HCT116 (cell line): ENCODE data around the gene PIBF1. TPM values are rescaled to one million over a fixed set of nuclear protein-coding genes. Genes with fewer than 3 reads are reported as not detected.

ENCODE experiments used
- ATAC-seq: fragments of 200-7000 bp; cut with Tn5 transposase; 2 replicates; pipeline ENCODE4 v1.9.1; 2020; ENCODE audit warnings: mild to moderate bottlenecking, moderate library complexity
- BruUV-seq: library from RNA; stranded (reverse); fragments of 400-500 nt; replicated peaks from 2 replicates; lab custom pipeline; 2021; lab: Mats Ljungman, UMichigan
- CTCF ChIA-PET: fragments of 300-600 bp; sonication (Branson Sonifier 250); formaldehyde crosslinking; loops from one replicate; lab custom pipeline; 2021; ENCODE audit warnings: antibody characterized with exemption; lab: Charles Lee
- POLR2A ChIA-PET: fragments of 300-600, 350-600 bp; sonication (Branson Sonifier 250); formaldehyde crosslinking; loops from one replicate; lab custom pipeline; 2021; ENCODE audit warnings: antibody characterized with exemption; lab: Charles Lee
- RAD21 ChIA-PET, 2 experiments: fragments of 300-600 bp; sonication (Branson Sonifier 250); formaldehyde crosslinking; loops; one replicate each; lab custom pipeline; 2023; ENCODE audit warnings: low total read pairs in 2 of 2; ENCODE audit not compliant: uncharacterized antibody in 2 of 2, unreplicated experiment in 2 of 2, low non-redundant PET in 1 of 2; lab: Charles Lee
- DNase-seq: peaks from one replicate; pipeline ENCODE4 v3.0.0-alpha.2; 2010; ENCODE audit warnings: low read depth, low spot score
- H2AFZ ChIP-seq: fragments of 200-600 bp; shearing (Covaris generic), sonication (generic); 2 replicates; pipeline ENCODE4 v1.6.1; 2017; ENCODE audit warnings: low read depth, mixed run types, mixed read lengths, antibody characterized with exemption, low read length; ENCODE audit not compliant: poor library complexity, severe bottlenecking
- H3K27ac ChIP-seq: 2 replicates; pipeline ENCODE4 v1.5.1; 2012; ENCODE audit warnings: low read depth, low read length
- H3K27me3 ChIP-seq: fragments of 200-600 bp; sonication (generic); 2 replicates; pipeline ENCODE4 v1.6.1; 2016; ENCODE audit warnings: mixed run types, low read length, mixed read lengths; ENCODE audit not compliant: insufficient read depth
- H3K36me3 ChIP-seq, 2 experiments: fragments of 200-500 bp in 1 of 2; fragments of 200-600 bp in 1 of 2; sonication (Bioruptor generic) in 1 of 2; sonication (generic) in 1 of 2; 2 replicates each; pipeline versions ENCODE4 v1.5.1 to v1.6.1; 2014 to 2016; ENCODE audit warnings: low read length in 2 of 2, inconsistent platforms in 1 of 2, mixed read lengths in 1 of 2, mixed run types in 1 of 2; ENCODE audit not compliant: insufficient read depth in 2 of 2, control insufficient read depth in 1 of 2
- H3K4me1 ChIP-seq, 2 experiments: fragments of 200-600 bp in 1 of 2; sonication (generic) in 1 of 2; 2 replicates each; pipeline versions ENCODE4 v1.5.1 to v1.6.1; 2012 to 2017; ENCODE audit warnings: low read length in 2 of 2, inconsistent platforms in 1 of 2, mild to moderate bottlenecking in 1 of 2, mixed read lengths in 1 of 2, mixed run types in 1 of 2, moderate library complexity in 1 of 2; ENCODE audit not compliant: insufficient read depth in 2 of 2, control insufficient read depth in 1 of 2
- H3K4me2 ChIP-seq: fragments of 200-600 bp; sonication (generic); 2 replicates; pipeline ENCODE4 v1.6.1; 2017; ENCODE audit warnings: mixed run types, low read length, mixed read lengths
- H3K4me3 ChIP-seq, 2 experiments: fragments of 200-600 bp in 1 of 2; sonication (generic) in 1 of 2; replicated peaks in 1 of 2; 2 replicates each; pipeline ENCODE4 v1.5.1; 2011 to 2016; ENCODE audit warnings: low read length in 2 of 2, control low read depth in 1 of 2, low read depth in 1 of 2, mild to moderate bottlenecking in 1 of 2, mixed read lengths in 1 of 2, mixed run types in 1 of 2
- H3K79me2 ChIP-seq: fragments of 200-600 bp; sonication (generic); 2 replicates; pipeline ENCODE4 v1.6.1; 2017; ENCODE audit warnings: mild to moderate bottlenecking, mixed run types, low read length, moderate library complexity, mixed read lengths; ENCODE audit not compliant: insufficient read depth
- H3K9ac ChIP-seq: fragments of 200-600 bp; sonication (generic); 2 replicates; pipeline ENCODE4 v1.6.1; 2016; ENCODE audit warnings: low read length, mixed read lengths
- H3K9me2 ChIP-seq: fragments of 200-600 bp; sonication (generic), shearing (Covaris generic); 2 replicates; pipeline ENCODE4 v1.6.1; 2017; ENCODE audit warnings: mixed run types, mild to moderate bottlenecking, moderate library complexity; ENCODE audit not compliant: insufficient read depth
- H3K9me3 ChIP-seq, 2 experiments: fragments of 200-500 bp in 1 of 2; fragments of 200-600 bp in 1 of 2; sonication (Bioruptor generic) in 1 of 2; sonication (generic) in 1 of 2; 2 replicates each; pipeline ENCODE4 v1.6.1; 2014 to 2017; ENCODE audit warnings: low read length in 2 of 2, mixed read lengths in 2 of 2, inconsistent platforms in 1 of 2, low read depth in 1 of 2, mild to moderate bottlenecking in 1 of 2, mixed run types in 1 of 2, moderate library complexity in 1 of 2; ENCODE audit not compliant: control insufficient read depth in 1 of 2, insufficient read depth in 1 of 2
- H4K20me1 ChIP-seq: fragments of 200-600 bp; sonication (generic), shearing (Covaris generic); 2 replicates; pipeline ENCODE4 v1.6.1; 2017; ENCODE audit warnings: mixed run types, mild to moderate bottlenecking, moderate library complexity; ENCODE audit not compliant: insufficient read depth
- CEBPB ChIP-seq: IDR thresholded peaks from 2 replicates; pipeline ENCODE4 v1.6.1; 2012; ENCODE audit warnings: low read depth
- EGR1 ChIP-seq: IDR thresholded peaks from 2 replicates; pipeline ENCODE4 v1.6.1; 2012; ENCODE audit warnings: low read depth
- ELF1 ChIP-seq: IDR thresholded peaks from 2 replicates; pipeline ENCODE4 v1.6.1; 2012; ENCODE audit warnings: low read depth, borderline replicate concordance
- EZH2 ChIP-seq: fragments of 200-600 bp; sonication (generic); IDR thresholded peaks from 2 replicates; pipeline ENCODE4 v1.6.1; 2017; ENCODE audit warnings: antibody characterized with exemption, mixed run types
- EZH2phosphoT487 ChIP-seq: fragments of 200-600 bp; IDR thresholded peaks from 2 replicates; pipeline ENCODE4 v1.6.1; 2018; ENCODE audit warnings: antibody characterized with exemption, borderline replicate concordance
- FOSL1 ChIP-seq: IDR thresholded peaks from 2 replicates; pipeline ENCODE4 v1.6.1; 2012; ENCODE audit warnings: low read depth
- POLR2AphosphoS5 ChIP-seq: IDR thresholded peaks from 2 replicates; pipeline ENCODE4 v1.6.1; 2011; ENCODE audit warnings: mild to moderate bottlenecking, low read depth, low read length, moderate library complexity
- RAD21 ChIP-seq: IDR thresholded peaks from 2 replicates; pipeline ENCODE4 v1.6.1; 2012; ENCODE audit warnings: low read depth, mild to moderate bottlenecking
- SIN3A ChIP-seq: IDR thresholded peaks from 2 replicates; pipeline ENCODE4 v1.6.1; 2012; ENCODE audit warnings: low read depth
- SRF ChIP-seq: IDR thresholded peaks from 2 replicates; pipeline ENCODE4 v1.6.1; 2012; ENCODE audit warnings: low read depth
- TCF7L2 ChIP-seq: IDR thresholded peaks from 2 replicates; pipeline ENCODE4 v1.7.0; 2011; ENCODE audit warnings: borderline replicate concordance, inconsistent platforms; ENCODE audit not compliant: insufficient read depth, insufficient read length; ENCODE audit errors: extremely low read depth
- YY1 ChIP-seq: IDR thresholded peaks from 2 replicates; pipeline ENCODE4 v1.6.1; 2011; ENCODE audit warnings: low read length, low read depth, moderate library complexity, mild to moderate bottlenecking; ENCODE audit not compliant: insufficient replicate concordance; ENCODE audit errors: extremely low read depth
- ZFX ChIP-seq: fragments of 450-650 bp; IDR thresholded peaks from 2 replicates; pipeline ENCODE4 v1.6.1; 2017
- ZNF274 ChIP-seq: fragments of 200-500 bp; sonication (Bioruptor generic); IDR thresholded peaks from 2 replicates; pipeline ENCODE4 v1.6.1; 2014; ENCODE audit warnings: mild to moderate bottlenecking, low read depth, low read length, inconsistent platforms
- intact Hi-C: fragments of 100-400 bp; cut with micrococcal nuclease; formaldehyde crosslinking; loops from 2 replicates; pipeline ENCODE4 v1.10.0; 2022
- total RNA-seq: library from RNA; stranded (reverse); gene quantifications from one replicate; pipeline ENCODE4 v1.2.1, GENCODE V29; 2021; ENCODE audit not compliant: unreplicated experiment
- TF ChIP-seq, protein P1 (sequence below): IDR thresholded peaks from 2 replicates; pipeline ENCODE4 v1.6.1; 2012
- TF ChIP-seq, protein P2 (sequence below): IDR thresholded peaks from 2 replicates; pipeline ENCODE4 v1.6.1; 2011; ENCODE audit warnings: mild to moderate bottlenecking, low read length, moderate library complexity; ENCODE audit not compliant: insufficient replicate concordance; ENCODE audit errors: extremely low read depth
- TF ChIP-seq, protein P3 (sequence below), 3 experiments: fragments of 200-600 bp in 1 of 3; sonication (generic) in 1 of 3; IDR thresholded peaks in 2 of 3; conservative IDR thresholded peaks in 1 of 3; 2 replicates each; pipeline ENCODE4 v1.5.1; 2012 to 2017; ENCODE audit warnings: low read depth in 2 of 3, low read length in 2 of 3, antibody characterized with exemption in 1 of 3, borderline replicate concordance in 1 of 3, control low read depth in 1 of 3, mild to moderate bottlenecking in 1 of 3, mixed read lengths in 1 of 3, mixed run types in 1 of 3, moderate library complexity in 1 of 3; ENCODE audit not compliant: insufficient read depth in 1 of 3
- TF ChIP-seq, protein P4 (sequence below): IDR thresholded peaks from 2 replicates; pipeline ENCODE4 v1.6.1; 2012

The PIBF1 gene
- total RNA-seq, 1 experiment from 2014 or later, result 21.1 TPM

DNA sequence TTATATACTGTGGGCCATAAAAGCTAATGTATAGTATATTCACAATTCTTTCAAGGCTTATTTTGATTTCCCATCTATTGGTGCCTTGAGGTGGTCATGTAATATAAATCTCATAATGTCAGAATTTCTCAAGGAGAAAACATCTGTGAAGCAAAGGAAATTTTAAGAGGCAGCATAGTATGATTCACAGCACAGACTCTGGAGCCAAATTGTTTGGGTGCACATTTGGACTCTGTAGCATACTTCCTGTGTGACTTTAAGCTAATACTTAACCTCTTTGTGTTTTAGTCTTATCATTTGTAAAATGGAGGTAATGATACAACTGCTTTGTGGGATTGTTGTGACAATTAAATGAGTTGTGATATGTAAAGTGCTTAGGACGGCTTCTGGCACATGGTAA is 67.6 kb downstream of the PIBF1 start:
- POLR2A ChIA-PET, result no interaction called here
- no peaks in the 10 kb centered on the region for H3K27me3 ChIP-seq
- H3K9me2 ChIP-seq, result no peaks in the 10 kb centered on the region
- BruUV-seq, result no TSS peak
- no peak overlapping the region for H3K4me2 ChIP-seq
- no peak overlapping the region for H3K9ac ChIP-seq
- no peaks in the 10 kb centered on the region for H3K79me2 ChIP-seq
- RAD21 ChIA-PET, result no interaction called here
- no peak for DNase-seq
- H4K20me1 ChIP-seq, result no peaks in the 10 kb centered on the region
- intact Hi-C loops, result no loop called here
- H3K9me3 ChIP-seq, result no peaks in the 10 kb centered on the region
- CTCF ChIA-PET, result interaction anchor here (1.4 kb wide), 1 partner anchor 10 kb away, joined by 6 read pairs; no protein-coding TSS in a partner anchor
- no peak overlapping the region for H3K4me3 ChIP-seq
- no peak overlapping the region for H2AFZ ChIP-seq
- peaks cover 3 to 4% of the 10 kb centered on the region in 2 experiments; a peak in 1 of 4 replicates for H3K36me3 ChIP-seq
- H3K27ac ChIP-seq, result no peak overlapping the region
- H3K4me1 ChIP-seq, result no peaks in the 10 kb centered on the region
- no peak for TF ChIP-seq CEBPB
- no peak for TF ChIP-seq SIN3A
- no peak for TF ChIP-seq EZH2
- TF ChIP-seq ELF1, result no peak
- TF ChIP-seq, protein P1, sequence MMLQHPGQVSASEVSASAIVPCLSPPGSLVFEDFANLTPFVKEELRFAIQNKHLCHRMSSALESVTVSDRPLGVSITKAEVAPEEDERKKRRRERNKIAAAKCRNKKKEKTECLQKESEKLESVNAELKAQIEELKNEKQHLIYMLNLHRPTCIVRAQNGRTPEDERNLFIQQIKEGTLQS, result no peak
- no peak for TF ChIP-seq ZNF274
- no peak for TF ChIP-seq YY1
- TF ChIP-seq RAD21, result no peak
- TF ChIP-seq, protein P2, sequence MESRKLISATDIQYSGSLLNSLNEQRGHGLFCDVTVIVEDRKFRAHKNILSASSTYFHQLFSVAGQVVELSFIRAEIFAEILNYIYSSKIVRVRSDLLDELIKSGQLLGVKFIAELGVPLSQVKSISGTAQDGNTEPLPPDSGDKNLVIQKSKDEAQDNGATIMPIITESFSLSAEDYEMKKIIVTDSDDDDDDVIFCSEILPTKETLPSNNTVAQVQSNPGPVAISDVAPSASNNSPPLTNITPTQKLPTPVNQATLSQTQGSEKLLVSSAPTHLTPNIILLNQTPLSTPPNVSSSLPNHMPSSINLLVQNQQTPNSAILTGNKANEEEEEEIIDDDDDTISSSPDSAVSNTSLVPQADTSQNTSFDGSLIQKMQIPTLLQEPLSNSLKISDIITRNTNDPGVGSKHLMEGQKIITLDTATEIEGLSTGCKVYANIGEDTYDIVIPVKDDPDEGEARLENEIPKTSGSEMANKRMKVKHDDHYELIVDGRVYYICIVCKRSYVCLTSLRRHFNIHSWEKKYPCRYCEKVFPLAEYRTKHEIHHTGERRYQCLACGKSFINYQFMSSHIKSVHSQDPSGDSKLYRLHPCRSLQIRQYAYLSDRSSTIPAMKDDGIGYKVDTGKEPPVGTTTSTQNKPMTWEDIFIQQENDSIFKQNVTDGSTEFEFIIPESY, result no peak
- TF ChIP-seq, protein P3, sequence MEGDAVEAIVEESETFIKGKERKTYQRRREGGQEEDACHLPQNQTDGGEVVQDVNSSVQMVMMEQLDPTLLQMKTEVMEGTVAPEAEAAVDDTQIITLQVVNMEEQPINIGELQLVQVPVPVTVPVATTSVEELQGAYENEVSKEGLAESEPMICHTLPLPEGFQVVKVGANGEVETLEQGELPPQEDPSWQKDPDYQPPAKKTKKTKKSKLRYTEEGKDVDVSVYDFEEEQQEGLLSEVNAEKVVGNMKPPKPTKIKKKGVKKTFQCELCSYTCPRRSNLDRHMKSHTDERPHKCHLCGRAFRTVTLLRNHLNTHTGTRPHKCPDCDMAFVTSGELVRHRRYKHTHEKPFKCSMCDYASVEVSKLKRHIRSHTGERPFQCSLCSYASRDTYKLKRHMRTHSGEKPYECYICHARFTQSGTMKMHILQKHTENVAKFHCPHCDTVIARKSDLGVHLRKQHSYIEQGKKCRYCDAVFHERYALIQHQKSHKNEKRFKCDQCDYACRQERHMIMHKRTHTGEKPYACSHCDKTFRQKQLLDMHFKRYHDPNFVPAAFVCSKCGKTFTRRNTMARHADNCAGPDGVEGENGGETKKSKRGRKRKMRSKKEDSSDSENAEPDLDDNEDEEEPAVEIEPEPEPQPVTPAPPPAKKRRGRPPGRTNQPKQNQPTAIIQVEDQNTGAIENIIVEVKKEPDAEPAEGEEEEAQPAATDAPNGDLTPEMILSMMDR (IDR thresholded peaks at IDR 0.05 in 2 of 3, conservative IDR thresholded peaks at IDR 0.05 in 1 of 3; ENCODE audit: borderline replicate concordance in 1 of 3, insufficient read depth in 1 of 3, low read depth in 2 of 3, low read length in 2 of 3), result no peak
- TF ChIP-seq FOSL1, result no peak
- TF ChIP-seq EGR1, result no peak
- no peak for TF ChIP-seq SRF
- TF ChIP-seq TCF7L2, result no peak
- TF ChIP-seq, protein P4, sequence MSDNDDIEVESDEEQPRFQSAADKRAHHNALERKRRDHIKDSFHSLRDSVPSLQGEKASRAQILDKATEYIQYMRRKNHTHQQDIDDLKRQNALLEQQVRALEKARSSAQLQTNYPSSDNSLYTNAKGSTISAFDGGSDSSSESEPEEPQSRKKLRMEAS, result no peak
- no peak for TF ChIP-seq EZH2phosphoT487
- no peak for TF ChIP-seq POLR2AphosphoS5
- no peak for TF ChIP-seq ZFX
- TF ChIP-seq, all 23 proteins: peak for 0
- no peak for ATAC-seq
